Mesothelial cell of epicardium (in vitro differentiated cells): ENCODE results near the gene SGMS1. TPM values are rescaled to one million over a fixed set of nuclear protein-coding genes. Genes with fewer than 3 reads are reported as not detected.
"Not testable (repeated sequence)": the region's sequence is repeated elsewhere in the genome, so short reads cannot be mapped to it uniquely, and the experiment has no call there.

Experiments
- DNase-seq, 2 experiments: peaks; one replicate each; pipeline ENCODE4 v3.0.0; 2021; ENCODE audit warnings: low spot score in 2 of 2; ENCODE audit not compliant: unreplicated experiment in 2 of 2
- H3K27ac Mint-ChIP-seq: 2 replicates; pipeline ENCODE4 v1.8.0; 2021; ENCODE audit warnings: mixed read lengths
- H3K27me3 Mint-ChIP-seq: 2 replicates; pipeline ENCODE4 v1.8.0; 2021; ENCODE audit warnings: low read depth, mixed read lengths
- H3K36me3 Mint-ChIP-seq: 2 replicates; pipeline ENCODE4 v1.8.0; 2021; ENCODE audit warnings: mixed read lengths
- H3K4me1 Mint-ChIP-seq: 2 replicates; pipeline ENCODE4 v1.8.0; 2021; ENCODE audit warnings: mixed read lengths
- H3K4me3 Mint-ChIP-seq: 2 replicates; pipeline ENCODE4 v1.8.0; 2021; ENCODE audit warnings: mild to moderate bottlenecking, moderate library complexity, mixed read lengths
- H3K9me3 Mint-ChIP-seq: 2 replicates; pipeline ENCODE4 v1.8.0; 2021; ENCODE audit warnings: mixed read lengths
- total RNA-seq: library from RNA; stranded (reverse); gene quantifications from 3 replicates; pipeline ENCODE4 v1.2.1, GENCODE V29; 2021
- TF ChIP-seq, protein P1 (sequence below): fragments of 200-600 bp; sonication (generic); IDR thresholded peaks from one replicate; pipeline ENCODE4 v1.5.0; 2021; ENCODE audit warnings: antibody characterized with exemption; ENCODE audit not compliant: unreplicated experiment

The SGMS1 gene
- total RNA-seq, 1 donor from 2014 or later, result 14.9 TPM

DNA sequence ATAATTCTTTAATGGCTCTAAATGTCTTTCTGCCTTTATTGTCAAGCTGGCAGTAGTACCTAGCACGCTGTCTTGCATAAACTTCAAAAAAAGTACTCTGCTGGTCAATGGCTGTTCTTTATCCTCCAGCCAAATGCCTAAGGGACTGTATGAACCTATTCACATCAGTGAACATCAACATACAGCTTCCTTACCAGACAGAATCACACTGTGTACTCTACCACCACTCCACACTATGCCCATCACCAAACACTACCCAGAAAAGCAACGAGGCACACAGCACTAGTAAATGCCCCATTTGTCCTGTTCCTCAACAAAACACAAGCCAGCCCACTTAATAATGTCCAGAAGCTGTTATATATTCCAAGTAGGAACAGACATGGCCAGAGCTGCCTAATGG is 127.5 kb downstream of the SGMS1 start:
- Mint-ChIP-seq H3K4me3 (no peak overlapping the region), H3K27me3 (no peaks in the 10 kb centered on the region), H3K9me3 (peaks cover 15% of the 10 kb centered on the region), H3K27ac (no peak overlapping the region), H3K36me3 (no peaks in the 10 kb centered on the region), H3K4me1 (no peaks in the 10 kb centered on the region)
- TF ChIP-seq, protein P1, sequence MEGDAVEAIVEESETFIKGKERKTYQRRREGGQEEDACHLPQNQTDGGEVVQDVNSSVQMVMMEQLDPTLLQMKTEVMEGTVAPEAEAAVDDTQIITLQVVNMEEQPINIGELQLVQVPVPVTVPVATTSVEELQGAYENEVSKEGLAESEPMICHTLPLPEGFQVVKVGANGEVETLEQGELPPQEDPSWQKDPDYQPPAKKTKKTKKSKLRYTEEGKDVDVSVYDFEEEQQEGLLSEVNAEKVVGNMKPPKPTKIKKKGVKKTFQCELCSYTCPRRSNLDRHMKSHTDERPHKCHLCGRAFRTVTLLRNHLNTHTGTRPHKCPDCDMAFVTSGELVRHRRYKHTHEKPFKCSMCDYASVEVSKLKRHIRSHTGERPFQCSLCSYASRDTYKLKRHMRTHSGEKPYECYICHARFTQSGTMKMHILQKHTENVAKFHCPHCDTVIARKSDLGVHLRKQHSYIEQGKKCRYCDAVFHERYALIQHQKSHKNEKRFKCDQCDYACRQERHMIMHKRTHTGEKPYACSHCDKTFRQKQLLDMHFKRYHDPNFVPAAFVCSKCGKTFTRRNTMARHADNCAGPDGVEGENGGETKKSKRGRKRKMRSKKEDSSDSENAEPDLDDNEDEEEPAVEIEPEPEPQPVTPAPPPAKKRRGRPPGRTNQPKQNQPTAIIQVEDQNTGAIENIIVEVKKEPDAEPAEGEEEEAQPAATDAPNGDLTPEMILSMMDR, result no peak
- DNase-seq, result no peak

DNA sequence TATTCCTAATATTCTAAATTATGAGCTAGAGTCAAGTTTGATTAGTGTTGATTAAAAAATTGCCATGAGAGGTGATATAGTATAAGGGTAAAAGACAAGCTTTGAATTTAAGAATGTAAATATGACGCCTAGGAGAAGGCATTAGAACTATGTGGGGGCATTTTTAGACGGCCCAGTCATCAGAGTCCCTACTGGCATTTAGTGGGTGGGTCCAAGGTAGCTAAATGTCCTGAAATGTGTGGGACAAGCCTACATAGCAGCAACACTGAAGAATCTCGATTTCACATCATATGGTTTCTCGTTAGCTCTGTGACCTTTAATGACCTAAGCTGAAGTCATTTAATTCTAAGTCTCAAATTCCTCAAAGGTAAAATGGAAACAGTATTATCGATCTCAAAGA is 133.5 kb downstream of the SGMS1 start:
- Mint-ChIP-seq H3K4me1 (no peaks in the 10 kb centered on the region), H3K4me3 (no peak overlapping the region), H3K27me3 (no peaks in the 10 kb centered on the region), H3K36me3 (peaks cover under 1% of the 10 kb centered on the region), H3K27ac (no peak overlapping the region), H3K9me3 (peaks cover 28% of the 10 kb centered on the region)
- TF ChIP-seq, protein P1, result no peak
- DNase-seq, result no peak

DNA sequence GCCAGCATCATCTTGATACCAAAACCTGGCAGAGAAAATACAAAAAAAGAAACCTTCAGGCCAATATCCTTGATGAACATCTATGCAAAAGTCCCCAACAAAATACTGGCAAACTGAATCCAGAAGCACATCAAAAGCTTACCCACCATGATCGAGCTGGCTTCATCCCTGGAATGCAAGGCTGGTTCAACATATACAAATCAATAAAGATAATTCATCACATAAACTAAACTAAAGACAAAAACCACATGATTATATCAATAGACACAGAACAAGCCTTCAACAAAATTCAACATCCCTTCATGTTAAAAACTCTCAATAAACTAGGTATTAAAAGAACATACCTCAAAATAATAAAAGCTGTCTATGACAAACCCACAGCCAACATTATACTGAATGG is 139.2 kb downstream of the SGMS1 start:
- not testable (repeated sequence) for H3K4me3 Mint-ChIP-seq, H3K27ac Mint-ChIP-seq, DNase-seq, H3K4me1 Mint-ChIP-seq, H3K27me3 Mint-ChIP-seq
- Mint-ChIP-seq H3K36me3 (peaks cover 13% of the 10 kb centered on the region), H3K9me3 (peaks cover 42% of the 10 kb centered on the region)

- TF ChIP-seq, protein P1, result no peak
- Mint-ChIP-seq H3K4me1 (no peaks in the 10 kb centered on the region), H3K27me3 (no peaks in the 10 kb centered on the region), H3K27ac (no peak overlapping the region), H3K36me3 (peaks cover 13% of the 10 kb centered on the region), H3K9me3 (peaks cover 30% of the 10 kb centered on the region), H3K4me3 (no peak overlapping the region)
- no peak for DNase-seq
Measured at GRCh38 chr10:50480054-50481007, 143.4 kb downstream of the SGMS1 start.

DNA sequence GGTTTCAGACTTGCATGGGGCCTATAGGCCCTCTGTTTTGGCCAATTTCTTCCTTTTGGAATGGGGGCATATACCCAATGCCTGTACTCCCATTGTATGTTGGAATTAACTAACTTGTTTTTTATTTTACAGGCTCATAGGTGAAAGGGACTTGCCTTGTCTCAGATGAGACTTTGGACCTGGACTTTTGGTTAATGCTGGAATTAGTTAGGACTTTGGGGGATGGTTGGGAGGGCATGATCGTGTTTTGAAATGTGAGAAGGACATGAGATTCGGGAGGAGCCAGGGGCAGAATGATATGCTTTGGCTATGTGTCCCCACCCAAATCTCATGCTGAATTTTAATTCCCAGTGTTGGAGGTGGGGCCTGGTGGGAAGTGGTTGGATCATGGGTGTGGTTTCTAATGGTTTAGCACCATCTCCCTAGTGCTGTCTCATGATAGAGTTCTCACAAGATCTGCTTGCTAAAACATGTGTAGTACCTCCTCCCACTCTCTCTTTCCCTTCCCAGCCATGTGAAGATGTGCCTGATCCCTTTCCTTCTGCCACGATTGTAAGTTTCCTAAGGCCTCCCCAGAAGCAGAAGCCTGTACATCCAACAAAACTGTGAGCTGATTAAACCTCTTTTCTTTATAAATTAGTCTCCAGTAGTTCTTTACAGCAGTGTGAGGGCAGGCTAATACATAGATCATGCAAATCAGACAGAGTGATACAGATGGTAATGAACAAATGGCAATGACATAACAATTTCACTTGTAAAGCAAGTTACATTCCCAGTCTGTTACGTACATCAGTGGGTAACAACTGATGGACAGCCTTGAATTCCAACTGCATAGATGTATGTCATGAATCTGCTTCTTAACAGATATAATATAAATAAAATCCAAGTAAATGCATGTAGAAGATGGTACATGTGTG is 146.2 kb downstream of the SGMS1 start:
- TF ChIP-seq, protein P1, result no peak
- Mint-ChIP-seq H3K9me3 (peaks cover 6% of the 10 kb centered on the region), H3K4me3 (no peak overlapping the region), H3K36me3 (no peaks in the 10 kb centered on the region), H3K27ac (no peak overlapping the region), H3K27me3 (no peaks in the 10 kb centered on the region), H3K4me1 (no peaks in the 10 kb centered on the region)
- DNase-seq, result no peak
